ENCODE results near the gene ARV1. TPM values are rescaled to one million over a fixed set of nuclear protein-coding genes. Genes with fewer than 3 reads are reported as not detected.

Gene ARV1
- total RNA-seq = 10 to 100 TPM; 24.1 to 28.7 TPM
- 10 to 100 TPM; 34.8 to 40.4 TPM for polyA plus RNA-seq (ENCODE audit: insufficient read length in 2 of 2)
- long read RNA-seq, donor 1, transcript ARV1-201 (6 exons, 1,335 nt) = major isoform, 16 of 22 reads
- long read RNA-seq, donor 1, partial matches to known transcripts = 5 of 22 reads
- long read RNA-seq, donor 1, other reads (novel, unspliced or antisense) = 0 of 22 reads
- long read RNA-seq, donor 2, transcript ARV1-201 (6 exons, 1,335 nt) = major isoform, 5 of 5 reads
- long read RNA-seq, donor 2, partial matches to known transcripts = 0 of 5 reads
- long read RNA-seq, donor 2, other reads (novel, unspliced or antisense) = 0 of 5 reads
- long read RNA-seq, donor 3, transcript ARV1-201 (6 exons, 1,335 nt) = major isoform, 6 of 6 reads
- long read RNA-seq, donor 3, partial matches to known transcripts = 0 of 6 reads
- long read RNA-seq, donor 3, other reads (novel, unspliced or antisense) = 0 of 6 reads
- long read RNA-seq, donor 4, transcript ARV1-201 (6 exons, 1,335 nt) = major isoform, 6 of 6 reads
- long read RNA-seq, donor 4, partial matches to known transcripts = 0 of 6 reads
- long read RNA-seq, donor 4, other reads (novel, unspliced or antisense) = 0 of 6 reads

GRCh38 chr1:230978491-230979388 is at the start of gene ARV1, which contains the start of gene TTC13:
ARV1 (plus strand) TSS chr1:230979094; CDS start chr1:230979106, 12 bp downstream.
TTC13 (minus strand) TSS chr1:230978861; CDS start chr1:230978830, 31 bp downstream.
- H3K27me3 ChIP-seq (ENCODE audit: control insufficient read depth, insufficient read depth, low read length) = no peaks in the 10 kb centered on the region
- H3K9me3 ChIP-seq (ENCODE audit: control insufficient read depth, insufficient read depth, low read length) = no peaks in the 10 kb centered on the region
- WGBS (ENCODE audit: insufficient coverage) = under 1% methylated on average over 79 of the region's 79 CpGs
- H3K4me3 ChIP-seq (ENCODE audit: low read depth, low read length) = peak within 1 kb of the TSS; percentile 66
- H3K36me3 ChIP-seq (ENCODE audit: control insufficient read depth, insufficient read depth, low read length) = peaks cover 14% of the 10 kb centered on the region
- peak; percentile 90 to 100 (median 96) for DNase-seq (ENCODE audit: low read depth in 4 of 6, low spot score in 6 of 6)
- H3K4me1 ChIP-seq (ENCODE audit: control insufficient read depth, insufficient read depth, low read length) = peaks cover 9% of the 10 kb centered on the region
- H3K27ac ChIP-seq (ENCODE audit: low read depth, low read length) = peak within 1 kb of the TSS; percentile 4

- H3K9me3 ChIP-seq (ENCODE audit: control insufficient read depth, insufficient read depth, low read length) = no peaks in the 10 kb centered on the region
- H3K4me1 ChIP-seq (ENCODE audit: control insufficient read depth, insufficient read depth, low read length) = no peaks in the 10 kb centered on the region
- DNase-seq (ENCODE audit: low read depth in 4 of 6, low spot score in 6 of 6) = no peak
- H3K27me3 ChIP-seq (ENCODE audit: control insufficient read depth, insufficient read depth, low read length) = no peaks in the 10 kb centered on the region
- whole genome bisulfite sequencing (ENCODE audit: insufficient coverage) = 97% methylated on average over 3 of the region's 3 CpGs
- H3K4me3 ChIP-seq (ENCODE audit: low read depth, low read length) = no peak overlapping the region
- H3K36me3 ChIP-seq (ENCODE audit: control insufficient read depth, insufficient read depth, low read length) = peaks cover 13% of the 10 kb centered on the region
- H3K27ac ChIP-seq (ENCODE audit: low read depth, low read length) = no peak overlapping the region
These were observed 47.9 kb upstream of the ARV1 start for GRCh38 chr1:230930986-230931385.

- no peaks in the 10 kb centered on the region for H3K27me3 ChIP-seq (ENCODE audit: control insufficient read depth, insufficient read depth, low read length)
- no peak for DNase-seq (ENCODE audit: low read depth in 4 of 6, low spot score in 6 of 6)
- WGBS (ENCODE audit: insufficient coverage) = 75% methylated on average over 1 of the region's 6 CpGs
- H3K9me3 ChIP-seq (ENCODE audit: control insufficient read depth, insufficient read depth, low read length) = no peaks in the 10 kb centered on the region
- no peak overlapping the region for H3K27ac ChIP-seq (ENCODE audit: low read depth, low read length)
- H3K36me3 ChIP-seq (ENCODE audit: control insufficient read depth, insufficient read depth, low read length) = peaks cover 11% of the 10 kb centered on the region
- H3K4me1 ChIP-seq (ENCODE audit: control insufficient read depth, insufficient read depth, low read length) = no peaks in the 10 kb centered on the region
- H3K4me3 ChIP-seq (ENCODE audit: low read depth, low read length) = no peak overlapping the region
These were observed 43.0 kb upstream of the ARV1 start for GRCh38 chr1:230935852-230936251.

- WGBS (ENCODE audit: insufficient coverage) = 100% methylated on average over 3 of the region's 5 CpGs
- Histone ChIP-seq H3K36me3 (ENCODE audit: control insufficient read depth, insufficient read depth, low read length) (peaks cover 11% of the 10 kb centered on the region), H3K27me3 (ENCODE audit: control insufficient read depth, insufficient read depth, low read length) (no peaks in the 10 kb centered on the region), H3K27ac (ENCODE audit: low read depth, low read length) (no peak overlapping the region), H3K9me3 (ENCODE audit: control insufficient read depth, insufficient read depth, low read length) (no peaks in the 10 kb centered on the region), H3K4me1 (ENCODE audit: control insufficient read depth, insufficient read depth, low read length) (no peaks in the 10 kb centered on the region), H3K4me3 (ENCODE audit: low read depth, low read length) (no peak overlapping the region)
- no peak for DNase-seq (ENCODE audit: low read depth in 4 of 6, low spot score in 6 of 6)
These were observed 42.4 kb upstream of the ARV1 start for GRCh38 chr1:230936475-230936874.

GRCh38 chr1:230937371-230937770 is 41.5 kb upstream of the ARV1 start:
- Histone ChIP-seq H3K4me1 (ENCODE audit: control insufficient read depth, insufficient read depth, low read length) (no peaks in the 10 kb centered on the region), H3K27ac (ENCODE audit: low read depth, low read length) (no peak overlapping the region), H3K36me3 (ENCODE audit: control insufficient read depth, insufficient read depth, low read length) (peaks cover 11% of the 10 kb centered on the region), H3K27me3 (ENCODE audit: control insufficient read depth, insufficient read depth, low read length) (no peaks in the 10 kb centered on the region), H3K4me3 (ENCODE audit: low read depth, low read length) (no peak overlapping the region), H3K9me3 (ENCODE audit: control insufficient read depth, insufficient read depth, low read length) (no peaks in the 10 kb centered on the region)
- DNase-seq (ENCODE audit: low read depth in 4 of 6, low spot score in 6 of 6) = no peak
- no CpG with 5 or more reads among the region's 2 CpGs for WGBS (ENCODE audit: insufficient coverage)

- no peaks in the 10 kb centered on the region for H3K4me1 ChIP-seq (ENCODE audit: control insufficient read depth, insufficient read depth, low read length)
- peaks cover 11% of the 10 kb centered on the region for H3K36me3 ChIP-seq (ENCODE audit: control insufficient read depth, insufficient read depth, low read length)
- H3K27ac ChIP-seq (ENCODE audit: low read depth, low read length) = no peak overlapping the region
- no peaks in the 10 kb centered on the region for H3K27me3 ChIP-seq (ENCODE audit: control insufficient read depth, insufficient read depth, low read length)
- H3K9me3 ChIP-seq (ENCODE audit: control insufficient read depth, insufficient read depth, low read length) = no peaks in the 10 kb centered on the region
- DNase-seq (ENCODE audit: low read depth in 4 of 6, low spot score in 6 of 6) = no peak
- no peak overlapping the region for H3K4me3 ChIP-seq (ENCODE audit: low read depth, low read length)
- WGBS (ENCODE audit: insufficient coverage) = 100% methylated on average over 1 of the region's 2 CpGs
These were observed 39.9 kb upstream of the ARV1 start for GRCh38 chr1:230938924-230939368.

- Histone ChIP-seq H3K36me3 (ENCODE audit: control insufficient read depth, insufficient read depth, low read length) (peaks cover 11% of the 10 kb centered on the region), H3K27me3 (ENCODE audit: control insufficient read depth, insufficient read depth, low read length) (no peaks in the 10 kb centered on the region), H3K27ac (ENCODE audit: low read depth, low read length) (no peak overlapping the region), H3K9me3 (ENCODE audit: control insufficient read depth, insufficient read depth, low read length) (no peaks in the 10 kb centered on the region), H3K4me3 (ENCODE audit: low read depth, low read length) (no peak overlapping the region), H3K4me1 (ENCODE audit: control insufficient read depth, insufficient read depth, low read length) (no peaks in the 10 kb centered on the region)
- no CpG with 5 or more reads among the region's 4 CpGs for WGBS (ENCODE audit: insufficient coverage)
- DNase-seq (ENCODE audit: low read depth in 4 of 6, low spot score in 6 of 6) = no peak
These were observed 38.9 kb upstream of the ARV1 start for GRCh38 chr1:230939806-230940489.

- H3K4me1 ChIP-seq (ENCODE audit: control insufficient read depth, insufficient read depth, low read length) = no peaks in the 10 kb centered on the region
- H3K27me3 ChIP-seq (ENCODE audit: control insufficient read depth, insufficient read depth, low read length) = no peaks in the 10 kb centered on the region
- peaks cover 8% of the 10 kb centered on the region for H3K36me3 ChIP-seq (ENCODE audit: control insufficient read depth, insufficient read depth, low read length)
- H3K9me3 ChIP-seq (ENCODE audit: control insufficient read depth, insufficient read depth, low read length) = no peaks in the 10 kb centered on the region
- no peak for DNase-seq (ENCODE audit: low read depth in 4 of 6, low spot score in 6 of 6)
- H3K4me3 ChIP-seq (ENCODE audit: low read depth, low read length) = no peak overlapping the region
- no CpG with 5 or more reads among the region's 1 CpG for WGBS (ENCODE audit: insufficient coverage)
- H3K27ac ChIP-seq (ENCODE audit: low read depth, low read length) = no peak overlapping the region
These were observed 38.0 kb upstream of the ARV1 start for GRCh38 chr1:230940848-230941247.

- H3K4me3 ChIP-seq (ENCODE audit: low read depth, low read length) = no peak overlapping the region
- H3K27me3 ChIP-seq (ENCODE audit: control insufficient read depth, insufficient read depth, low read length) = no peaks in the 10 kb centered on the region
- no peaks in the 10 kb centered on the region for H3K4me1 ChIP-seq (ENCODE audit: control insufficient read depth, insufficient read depth, low read length)
- no peak overlapping the region for H3K27ac ChIP-seq (ENCODE audit: low read depth, low read length)
- no peaks in the 10 kb centered on the region for H3K9me3 ChIP-seq (ENCODE audit: control insufficient read depth, insufficient read depth, low read length)
- WGBS (ENCODE audit: insufficient coverage) = no CpG with 5 or more reads among the region's 2 CpGs
- H3K36me3 ChIP-seq (ENCODE audit: control insufficient read depth, insufficient read depth, low read length) = peaks cover 5% of the 10 kb centered on the region
- DNase-seq (ENCODE audit: low read depth in 4 of 6, low spot score in 6 of 6) = no peak
These were observed 35.8 kb upstream of the ARV1 start for GRCh38 chr1:230943048-230943593.

All from spinal cord (tissue), 10 donors.